Measurements from ENCODE around the gene SLC9A6. TPM values are rescaled to one million over a fixed set of nuclear protein-coding genes. Genes with fewer than 3 reads are reported as not detected.

Gene SLC9A6
- total and polyA plus RNA-seq, 2 donors (not counting 3 experiments of a cell fraction or from before 2014, with no cell fraction given), result 8.1 to 15.5 TPM

- TF ChIP-seq MYC (IDR thresholded peaks at IDR 0.05; ENCODE audit: low read depth, low read length) (no peak), POLR2A (IDR thresholded peaks at IDR 0.05; ENCODE audit: low read depth, low read length) (no peak), FOS (IDR thresholded peaks at IDR 0.05; ENCODE audit: borderline replicate concordance, insufficient read depth, low read length) (peak; percentile 39), JUN (IDR thresholded peaks at IDR 0.05; ENCODE audit: borderline replicate concordance, insufficient read depth, insufficient read length, low read depth) (peak; percentile 74)
- H3K4me1 ChIP-seq (ENCODE audit: control insufficient read depth, extremely low read depth, insufficient read depth, low read length), result peaks cover 17% of the 10 kb centered on the region
- dilution Hi-C loops (cut with MboI; ENCODE audit: extremely low pct_ligation_motif_present, low sequenced_read_pairs) (no loop called here), intact Hi-C loops (cut with micrococcal nuclease) (loop anchor here (1.0 kb wide), 2 partner anchors 9 to 104 kb away; no protein-coding TSS in a partner anchor)
- peak overlapping the region; percentile 28 for H3K4me2 ChIP-seq (ENCODE audit: insufficient read depth, low read length)
- no peak overlapping the region for H3K4me3 ChIP-seq (replicated peaks in 1 of 3; ENCODE audit: insufficient read depth in 1 of 3, low read depth in 1 of 3, low read length in 3 of 3)
- H3K9ac ChIP-seq (replicated peaks; ENCODE audit: extremely low read depth, insufficient read depth, low read length), result peak overlapping the region; percentile 10
- no peaks in the 10 kb centered on the region for H4K20me1 ChIP-seq (replicated peaks; ENCODE audit: control insufficient read depth, extremely low read depth, insufficient read depth, low read length)
- no peaks in the 10 kb centered on the region for H3K79me2 ChIP-seq (ENCODE audit: control insufficient read depth, insufficient read depth, low read length)
- no peaks in the 10 kb centered on the region for H3K9me1 ChIP-seq (replicated peaks; ENCODE audit: control insufficient read depth, extremely low read depth, insufficient read depth, low read length)
- no peaks in the 10 kb centered on the region for H3K36me3 ChIP-seq (ENCODE audit: control insufficient read depth in 2 of 2, extremely low read depth in 1 of 2, insufficient read depth in 2 of 2, low read length in 2 of 2)
- H3K27ac ChIP-seq (ENCODE audit: insufficient read depth, low read depth, low read length), result peak overlapping the region; percentile 36
- H3K27me3 ChIP-seq (ENCODE audit: control insufficient read depth in 2 of 2, insufficient read depth in 2 of 2, low read length in 2 of 2), result peaks cover 0 to 2% of the 10 kb centered on the region in 2 experiments
- POLR2A ChIA-PET, result no interaction called here
- H3K9me3 ChIP-seq (replicated peaks; ENCODE audit: control insufficient read depth, insufficient read depth, low read length), result no peaks in the 10 kb centered on the region
- FAIRE-seq (peak; percentile 73), DNase-seq (ENCODE audit: low read depth, low spot score) (peak; percentile 84)
- no peak overlapping the region for H2AFZ ChIP-seq (ENCODE audit: low read depth, low read length)
- no TSS peak for BruUV-seq (replicated peaks)
- CTCF ChIA-PET, result interaction anchor here (1.0 to 2.7 kb wide), 5 partner anchors 9 to 101 kb away, joined by 3 to 14 read pairs (median 5); no protein-coding TSS in a partner anchor
Observed at GRCh38 chrX:136065044-136065671, 79.9 kb downstream of the SLC9A6 start.

DNA sequence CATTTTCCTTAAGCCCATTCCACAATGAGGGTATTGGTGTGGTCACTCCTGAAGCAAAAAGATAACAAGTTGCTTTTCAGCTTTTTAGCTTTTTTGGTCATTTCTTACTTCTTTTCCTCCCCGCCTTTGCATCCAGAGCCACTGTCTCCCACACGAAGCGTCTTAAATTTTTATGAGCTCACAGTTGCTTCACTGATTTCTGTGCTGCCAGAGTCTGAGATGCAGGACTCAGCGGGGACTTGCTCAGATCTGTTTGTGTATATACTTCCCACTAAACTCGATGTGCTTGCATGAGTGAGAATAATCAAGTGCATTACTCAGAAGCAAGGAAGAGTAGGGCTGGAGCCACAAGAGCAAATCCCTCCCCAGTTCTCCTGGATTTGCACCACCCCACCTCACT, 81.9 kb downstream of the SLC9A6 start:
- POLR2A ChIA-PET, result no interaction called here
- no peak for DNase-seq (ENCODE audit: low read depth, low spot score)
- peaks cover 0 to 2% of the 10 kb centered on the region in 2 experiments for H3K27me3 ChIP-seq (ENCODE audit: control insufficient read depth in 2 of 2, insufficient read depth in 2 of 2, low read length in 2 of 2)
- FAIRE-seq, result no peak
- H2AFZ ChIP-seq (ENCODE audit: low read depth, low read length), result no peak overlapping the region
- no peaks in the 10 kb centered on the region for H3K79me2 ChIP-seq (ENCODE audit: control insufficient read depth, insufficient read depth, low read length)
- CTCF ChIA-PET, result interaction anchor here (1.9 kb wide), 1 partner anchor 39 kb away, joined by 4 read pairs; no protein-coding TSS in a partner anchor
- H3K4me1 ChIP-seq (ENCODE audit: control insufficient read depth, extremely low read depth, insufficient read depth, low read length), result peaks cover 17% of the 10 kb centered on the region
- no peaks in the 10 kb centered on the region for H4K20me1 ChIP-seq (replicated peaks; ENCODE audit: control insufficient read depth, extremely low read depth, insufficient read depth, low read length)
- no peaks in the 10 kb centered on the region for H3K36me3 ChIP-seq (ENCODE audit: control insufficient read depth in 2 of 2, extremely low read depth in 1 of 2, insufficient read depth in 2 of 2, low read length in 2 of 2)
- no peaks in the 10 kb centered on the region for H3K9me1 ChIP-seq (replicated peaks; ENCODE audit: control insufficient read depth, extremely low read depth, insufficient read depth, low read length)
- BruUV-seq (replicated peaks), result no TSS peak
- TF ChIP-seq JUN (IDR thresholded peaks at IDR 0.05; ENCODE audit: borderline replicate concordance, insufficient read depth, insufficient read length, low read depth) (no peak), GATA2 (IDR thresholded peaks at IDR 0.05; ENCODE audit: insufficient read depth, insufficient read length, low read depth, low read length) (no peak), CTCF (IDR thresholded peaks at IDR 0.05; ENCODE audit: extremely low read depth in 1 of 2, insufficient read depth in 1 of 2, low read depth in 1 of 2, low read length in 2 of 2) (no peak), MAX (IDR thresholded peaks at IDR 0.05; ENCODE audit: insufficient read depth, insufficient read length) (no peak), EZH2 (IDR thresholded peaks at IDR 0.05; ENCODE audit: borderline replicate concordance, low read depth, low read length, severe bottlenecking) (no peak), FOS (IDR thresholded peaks at IDR 0.05; ENCODE audit: borderline replicate concordance, insufficient read depth, low read length) (no peak), POLR2AphosphoS5 (IDR thresholded peaks at IDR 0.05; ENCODE audit: insufficient read depth, low read depth, low read length) (no peak), POLR2A (IDR thresholded peaks at IDR 0.05; ENCODE audit: low read depth, low read length) (no peak), MYC (IDR thresholded peaks at IDR 0.05; ENCODE audit: low read depth, low read length) (no peak)
- H3K9ac ChIP-seq (replicated peaks; ENCODE audit: extremely low read depth, insufficient read depth, low read length), result no peak overlapping the region
- H3K4me3 ChIP-seq (replicated peaks in 1 of 3; ENCODE audit: insufficient read depth in 1 of 3, low read depth in 1 of 3, low read length in 3 of 3), result no peak overlapping the region
- no peaks in the 10 kb centered on the region for H3K9me3 ChIP-seq (replicated peaks; ENCODE audit: control insufficient read depth, insufficient read depth, low read length)
- no peak overlapping the region for H3K4me2 ChIP-seq (ENCODE audit: insufficient read depth, low read length)
- intact Hi-C loops (cut with micrococcal nuclease) (no loop called here), dilution Hi-C loops (cut with MboI; ENCODE audit: extremely low pct_ligation_motif_present, low sequenced_read_pairs) (no loop called here)
- H3K27ac ChIP-seq (ENCODE audit: insufficient read depth, low read depth, low read length), result no peak overlapping the region

Measured in endothelial cell of umbilical vein (primary cell).